ENCODE data around the gene LRATD1.

GRCh38 chr2:14626873-14627272, 5.6 kb upstream of the LRATD1 start:
- TF ChIP-seq CTCF (IDR thresholded peaks at IDR 0.05) (no peak), POLR2A (IDR thresholded peaks at IDR 0.05) (no peak)

All from breast epithelium (tissue), 3 donors.